Suprapubic skin (tissue), 4 donors: Measurements from ENCODE around the gene PCDHGA12. TPM values are rescaled to one million over a fixed set of nuclear protein-coding genes. Genes with fewer than 3 reads are reported as not detected.

Source experiments
- DNase-seq, 2 donors: peaks; one replicate each; pipeline ENCODE4 v3.0.0-alpha.2; 2019; ENCODE audit warnings: low spot score in 2 of 2
- H3K27ac ChIP-seq: fragments of 200-600 bp; sonication (generic); one replicate; pipeline ENCODE4 v1.5.1; 2019
- H3K27me3 ChIP-seq: fragments of 200-600 bp; sonication (generic); one replicate; pipeline ENCODE4 v1.5.1; 2019
- H3K36me3 ChIP-seq: fragments of 200-600 bp; sonication (generic); one replicate; pipeline ENCODE4 v1.5.1; 2019
- H3K4me1 ChIP-seq: fragments of 200-600 bp; sonication (generic); one replicate; pipeline ENCODE4 v1.5.1; 2019
- H3K4me3 ChIP-seq: fragments of 200-600 bp; sonication (generic); one replicate; pipeline ENCODE4 v1.5.1; 2019; ENCODE audit warnings: mild to moderate bottlenecking
- H3K9me3 ChIP-seq: fragments of 200-600 bp; sonication (generic); one replicate; pipeline ENCODE4 v1.5.1; 2019
- CTCF ChIP-seq, 2 donors: fragments of 200-600 bp in 1 of 2; fragments of 450-650 bp in 1 of 2; sonication (generic) in 1 of 2; IDR thresholded peaks; one replicate each; pipeline ENCODE4 v1.5.1; 2016 to 2019; ENCODE audit warnings: antibody characterized with exemption in 2 of 2, mild to moderate bottlenecking in 1 of 2, moderate library complexity in 1 of 2
- EP300 ChIP-seq: sonication (generic); formaldehyde crosslinking; IDR thresholded peaks from one replicate; pipeline ENCODE4 v1.6.1; 2017; ENCODE audit warnings: antibody characterized with exemption
- POLR2A ChIP-seq, 2 donors: fragments of 450-650 bp; IDR thresholded peaks; one replicate each; pipeline ENCODE4 v1.6.1; 2017; ENCODE audit warnings: antibody characterized with exemption in 2 of 2, mild to moderate bottlenecking in 2 of 2, moderate library complexity in 2 of 2
- POLR2AphosphoS5 ChIP-seq, 3 donors: sonication (generic); formaldehyde crosslinking; IDR thresholded peaks; one replicate each; pipeline ENCODE4 v1.6.1; 2017; ENCODE audit warnings: antibody characterized with exemption in 3 of 3
- WGBS: methylation state at CpG from one replicate; pipeline ENCODE4 v1.1.5; 2018; 5-methylcytosine and 5-hydroxymethylcytosine counted together
- total RNA-seq, 4 donors: library from RNA; depleted of rRNA; stranded (reverse); fragments of >200 nt; gene quantifications; one replicate each; pipeline ENCODE4 v1.1.0, GENCODE V29; 2016

The PCDHGA12 gene
- total RNA-seq, 4 donors from 2014 or later = 2.9 to 13.4 (median 6.6) TPM

- Histone ChIP-seq H3K36me3 (no peaks in the 10 kb centered on the region), H3K27ac (no peak overlapping the region), H3K4me1 (no peaks in the 10 kb centered on the region), H3K27me3 (no peaks in the 10 kb centered on the region), H3K9me3 (peaks cover 70% of the 10 kb centered on the region), H3K4me3 (no peak overlapping the region)
- no peak for TF ChIP-seq POLR2A (IDR thresholded peaks at IDR 0.05)
- no peak for TF ChIP-seq EP300
- TF ChIP-seq CTCF (IDR thresholded peaks at IDR 0.05) = no peak
- no peak for TF ChIP-seq POLR2AphosphoS5 (IDR thresholded peaks at IDR 0.05)
- 32% methylated on average over 15 of the region's 74 CpGs for WGBS
- no peak for DNase-seq
Measured at GRCh38 chr5:141419074-141419880, 11.0 kb upstream of the PCDHGA12 start.

- DNase-seq = no peak
- Histone ChIP-seq H3K4me3 (peak within 1 kb of the TSS; percentile 36), H3K9me3 (peaks cover 64% of the 10 kb centered on the region), H3K36me3 (no peaks in the 10 kb centered on the region), H3K27ac (no peak within 1 kb of the TSS), H3K4me1 (no peaks in the 10 kb centered on the region), H3K27me3 (no peaks in the 10 kb centered on the region)
- WGBS = 18% methylated on average over 40 of the region's 42 CpGs
- TF ChIP-seq CTCF (IDR thresholded peaks at IDR 0.05) = peak in 1 of 2 donors; percentile 13
- no peak for TF ChIP-seq EP300
- TF ChIP-seq POLR2AphosphoS5 (IDR thresholded peaks at IDR 0.05) = no peak
- TF ChIP-seq POLR2A (IDR thresholded peaks at IDR 0.05) = no peak
Measured at GRCh38 chr5:141420855-141421488, 9.3 kb upstream of the PCDHGA12 start, which contains the start of gene PCDHGA11. Gene PCDHGA11 (plus strand): TSS chr5:141421051. CDS start chr5:141421228, 177 bp downstream.

DNA sequence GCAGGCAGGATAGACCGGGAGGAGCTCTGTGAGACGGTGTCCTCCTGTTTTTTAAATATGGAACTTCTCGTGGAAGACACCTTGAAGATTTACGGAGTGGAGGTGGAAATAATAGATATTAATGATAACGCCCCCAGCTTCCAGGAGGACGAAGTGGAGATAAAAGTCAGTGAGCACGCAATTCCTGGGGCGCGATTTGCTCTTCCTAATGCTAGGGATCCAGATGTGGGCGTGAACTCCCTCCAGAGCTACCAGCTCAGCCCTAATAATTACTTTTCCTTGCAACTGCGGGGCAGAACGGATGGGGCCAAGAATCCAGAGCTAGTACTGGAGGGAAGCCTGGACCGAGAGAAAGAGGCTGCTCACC, 8.8 kb upstream of the PCDHGA12 start:
- H3K27me3 ChIP-seq = no peaks in the 10 kb centered on the region
- TF ChIP-seq POLR2AphosphoS5 (IDR thresholded peaks at IDR 0.05) (no peak), CTCF (IDR thresholded peaks at IDR 0.05) (no peak), POLR2A (IDR thresholded peaks at IDR 0.05) (no peak), EP300 (no peak)
- DNase-seq = no peak
- peaks cover 69% of the 10 kb centered on the region for H3K9me3 ChIP-seq
- no peaks in the 10 kb centered on the region for H3K4me1 ChIP-seq
- WGBS = 14% methylated on average over 13 of the region's 13 CpGs
- no peak overlapping the region for H3K27ac ChIP-seq
- peak overlapping the region; percentile 36 for H3K4me3 ChIP-seq
- no peaks in the 10 kb centered on the region for H3K36me3 ChIP-seq

DNA sequence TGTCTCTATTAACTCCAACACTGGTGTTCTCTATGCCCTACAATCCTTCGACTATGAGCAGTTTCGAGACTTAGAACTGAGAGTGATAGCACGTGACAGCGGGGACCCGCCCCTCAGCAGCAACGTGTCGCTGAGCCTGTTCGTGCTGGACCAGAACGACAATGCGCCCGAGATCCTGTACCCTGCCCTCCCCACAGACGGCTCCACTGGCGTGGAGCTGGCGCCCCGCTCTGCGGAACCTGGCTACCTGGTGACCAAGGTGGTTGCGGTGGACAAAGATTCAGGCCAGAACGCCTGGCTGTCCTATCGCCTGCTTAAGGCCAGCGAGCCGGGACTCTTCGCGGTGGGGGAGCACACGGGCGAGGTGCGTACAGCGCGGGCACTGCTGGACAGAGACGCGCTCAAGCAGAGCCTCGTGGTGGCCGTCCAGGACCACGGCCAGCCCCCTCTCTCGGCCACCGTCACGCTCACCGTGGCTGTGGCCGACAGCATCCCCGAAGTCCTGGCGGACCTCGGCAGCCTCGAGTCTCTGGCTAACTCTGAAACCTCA, 7.5 kb upstream of the PCDHGA12 start:
- Histone ChIP-seq H3K27me3 (no peaks in the 10 kb centered on the region), H3K36me3 (no peaks in the 10 kb centered on the region), H3K4me3 (no peak overlapping the region), H3K9me3 (peaks cover 78% of the 10 kb centered on the region), H3K27ac (no peak overlapping the region), H3K4me1 (no peaks in the 10 kb centered on the region)
- 26% methylated on average over 18 of the region's 42 CpGs for WGBS
- TF ChIP-seq EP300 (no peak), POLR2AphosphoS5 (IDR thresholded peaks at IDR 0.05) (no peak), POLR2A (IDR thresholded peaks at IDR 0.05) (no peak), CTCF (IDR thresholded peaks at IDR 0.05) (no peak)
- no peak for DNase-seq
